Amygdala (tissue), 56 donors: Measurements from ENCODE around the gene TNIK.
A peak's percentile ranks its signal among the peaks of the same experiment; 100 is the strongest.

Experiments
- DNase-seq, 56 donors: peaks; one replicate each; lab custom pipeline; 2025; lab: John Stamatoyannopoulos, UW

Gene TNIK

GRCh38 chr3:171159024-171159821 lies 301.0 kb downstream of the TNIK start:
- peak in 38 of 56 donors; percentile 6 to 78 (median 44) for DNase-seq

GRCh38 chr3:171157980-171158379 lies 302.2 kb downstream of the TNIK start:
- no peak for DNase-seq

GRCh38 chr3:171157286-171157685 lies 302.9 kb downstream of the TNIK start:
- peak in 38 of 56 donors; percentile 8 to 80 (median 44) for DNase-seq

GRCh38 chr3:171156401-171157010 lies 303.7 kb downstream of the TNIK start:
- DNase-seq = no peak

- DNase-seq = peak in 1 of 56 donors; percentile 42
These were observed 305.0 kb downstream of the TNIK start for GRCh38 chr3:171155122-171155700.

GRCh38 chr3:171150945-171151344 lies 309.3 kb downstream of the TNIK start:
- no peak for DNase-seq

GRCh38 chr3:171149526-171150116 lies 310.6 kb downstream of the TNIK start:
- no peak for DNase-seq

GRCh38 chr3:171145798-171146197 lies 314.4 kb downstream of the TNIK start:
- DNase-seq = no peak

- DNase-seq = no peak
These were observed 317.2 kb downstream of the TNIK start for GRCh38 chr3:171142985-171143384.

- no peak for DNase-seq
These were observed 320.0 kb downstream of the TNIK start for GRCh38 chr3:171140246-171140645.

- DNase-seq = no peak
These were observed 322.2 kb downstream of the TNIK start for GRCh38 chr3:171138027-171138426.

GRCh38 chr3:171135549-171135948 lies 324.7 kb downstream of the TNIK start:
- no peak for DNase-seq

- no peak for DNase-seq
These were observed 326.2 kb downstream of the TNIK start for GRCh38 chr3:171133796-171134569.

GRCh38 chr3:171133337-171133736 lies 326.9 kb downstream of the TNIK start:
- no peak for DNase-seq

- no peak for DNase-seq
These were observed 327.3 kb downstream of the TNIK start for GRCh38 chr3:171132873-171133272.

GRCh38 chr3:171129827-171130226 lies 330.4 kb downstream of the TNIK start:
- DNase-seq = no peak

- no peak for DNase-seq
These were observed 332.6 kb downstream of the TNIK start for GRCh38 chr3:171127611-171128010.

- no peak for DNase-seq
These were observed 333.6 kb downstream of the TNIK start for GRCh38 chr3:171126478-171127209.

GRCh38 chr3:171125010-171125409 lies 335.2 kb downstream of the TNIK start:
- no peak for DNase-seq

- no peak for DNase-seq
These were observed 336.3 kb downstream of the TNIK start for GRCh38 chr3:171123915-171124314.
